MM.1S (cell line): ENCODE results near the gene AASS.

Experiments used
- DNase-seq: peaks from one replicate; pipeline ENCODE4 v3.0.0-alpha.2; 2015
- H2AFZ ChIP-seq: fragments of 300-600 bp; sonication (generic); 2 replicates; pipeline ENCODE4 v1.6.0; 2016; ENCODE audit warnings: antibody characterized with exemption, low read length
- H3F3A ChIP-seq: fragments of 300-600 bp; sonication (generic); 2 replicates; pipeline ENCODE4 v1.6.1; 2016; ENCODE audit warnings: mild to moderate bottlenecking, antibody characterized with exemption, low read length, moderate library complexity, mixed read lengths; ENCODE audit not compliant: insufficient read depth
- H3K27ac ChIP-seq: fragments of 300-600 bp; sonication (generic); 2 replicates; pipeline ENCODE4 v1.5.1; 2016; ENCODE audit warnings: mild to moderate bottlenecking, low read length
- H3K27me3 ChIP-seq: fragments of 300-600 bp; sonication (generic); replicated peaks from 2 replicates; pipeline ENCODE4 v1.6.0; 2016; ENCODE audit warnings: low read length; ENCODE audit not compliant: insufficient read depth
- H3K36me3 ChIP-seq: fragments of 300-600 bp; sonication (generic); replicated peaks from 2 replicates; pipeline ENCODE4 v1.6.1; 2016; ENCODE audit warnings: mild to moderate bottlenecking, low read length, mixed read lengths; ENCODE audit not compliant: insufficient read depth
- H3K4me1 ChIP-seq: fragments of 300-600 bp; sonication (generic); 2 replicates; pipeline ENCODE4 v1.6.1; 2016; ENCODE audit warnings: low read length, mixed read lengths
- H3K4me2 ChIP-seq: fragments of 300-600 bp; sonication (generic); 2 replicates; pipeline ENCODE4 v1.6.0; 2016; ENCODE audit warnings: low read depth, low read length
- H3K4me3 ChIP-seq: fragments of 300-600 bp; sonication (generic); 2 replicates; pipeline ENCODE4 v1.5.1; 2016; ENCODE audit warnings: low read length, mixed read lengths
- H3K79me2 ChIP-seq: fragments of 300-600 bp; sonication (generic); 2 replicates; pipeline ENCODE4 v1.6.1; 2016; ENCODE audit warnings: mixed run types, low read length, mixed read lengths
- H3K9ac ChIP-seq: fragments of 300-600 bp; sonication (generic); 2 replicates; pipeline ENCODE4 v1.6.1; 2016; ENCODE audit warnings: low read length, mixed read lengths
- H3K9me2 ChIP-seq: fragments of 300-600 bp; sonication (generic); replicated peaks from 2 replicates; pipeline ENCODE4 v1.6.1; 2016; ENCODE audit warnings: mild to moderate bottlenecking, low read length, mixed read lengths; ENCODE audit not compliant: insufficient read depth
- H3K9me3 ChIP-seq: fragments of 300-600 bp; sonication (generic); replicated peaks from 2 replicates; pipeline ENCODE4 v1.6.1; 2016; ENCODE audit warnings: mild to moderate bottlenecking, low read length, mixed read lengths; ENCODE audit not compliant: insufficient read depth
- H4K20me1 ChIP-seq: fragments of 300-600 bp; sonication (generic); 2 replicates; pipeline ENCODE4 v1.6.1; 2016; ENCODE audit warnings: mild to moderate bottlenecking, low read length, moderate library complexity, mixed read lengths; ENCODE audit not compliant: insufficient read depth
- CTCF ChIP-seq: fragments of 300-600 bp; sonication (generic); IDR thresholded peaks from 2 replicates; pipeline ENCODE4 v1.5.1; 2016; ENCODE audit warnings: antibody characterized with exemption, low read length, mixed read lengths
- EZH2 ChIP-seq: fragments of 300-600 bp; sonication (generic); optimal IDR thresholded peaks from 2 replicates; pipeline ENCODE3; 2017; ENCODE audit warnings: low read depth, mild to moderate bottlenecking, antibody characterized with exemption, low read length, mixed read lengths
- EZH2phosphoT487 ChIP-seq: fragments of 300-600 bp; sonication (generic); IDR thresholded peaks from 2 replicates; pipeline ENCODE4 v1.6.1; 2018; ENCODE audit warnings: antibody characterized with exemption, low read length

The AASS gene

GRCh38 chr7:122103064-122103463, 41.0 kb downstream of the AASS start:
- Histone ChIP-seq H3K4me3 (no peak overlapping the region), H3K4me1 (peaks cover 3% of the 10 kb centered on the region; the same call in 1 of the 2 replicates), H3K9me3 (no peaks in the 10 kb centered on the region), H3K27ac (no peak overlapping the region), H3F3A (no peaks in the 10 kb centered on the region), H2AFZ (no peak overlapping the region), H3K79me2 (no peaks in the 10 kb centered on the region), H3K9ac (no peak overlapping the region), H4K20me1 (no peaks in the 10 kb centered on the region), H3K27me3 (no peaks in the 10 kb centered on the region), H3K36me3 (no peaks in the 10 kb centered on the region), H3K4me2 (no peak overlapping the region), H3K9me2 (no peaks in the 10 kb centered on the region)
- TF ChIP-seq EZH2 = no peak
- no peak for TF ChIP-seq CTCF
- no peak for TF ChIP-seq EZH2phosphoT487
- no peak for DNase-seq

- H3K4me1 ChIP-seq = peaks cover 6% of the 10 kb centered on the region; the same call in 1 of the 2 replicates
- H3K9me3 ChIP-seq = no peaks in the 10 kb centered on the region
- no peak for DNase-seq
- H2AFZ ChIP-seq = no peak overlapping the region
- TF ChIP-seq EZH2phosphoT487 (no peak), EZH2 (no peak), CTCF (no peak)
- no peaks in the 10 kb centered on the region for H3F3A ChIP-seq
- no peaks in the 10 kb centered on the region for H3K36me3 ChIP-seq
- H3K9me2 ChIP-seq = no peaks in the 10 kb centered on the region
- no peak overlapping the region for H3K9ac ChIP-seq
- no peak overlapping the region for H3K27ac ChIP-seq
- H3K4me2 ChIP-seq = no peak overlapping the region
- H3K4me3 ChIP-seq = no peak overlapping the region
- no peaks in the 10 kb centered on the region for H4K20me1 ChIP-seq
- H3K79me2 ChIP-seq = no peaks in the 10 kb centered on the region
- H3K27me3 ChIP-seq = no peaks in the 10 kb centered on the region
These were observed 44.0 kb downstream of the AASS start for GRCh38 chr7:122100021-122100420.

- Histone ChIP-seq H3F3A (no peaks in the 10 kb centered on the region), H3K9ac (no peak overlapping the region), H3K27ac (no peak overlapping the region), H3K4me1 (peaks cover 9% of the 10 kb centered on the region; the same call in 1 of the 2 replicates), H3K79me2 (no peaks in the 10 kb centered on the region), H4K20me1 (no peaks in the 10 kb centered on the region), H3K27me3 (no peaks in the 10 kb centered on the region), H3K9me2 (no peaks in the 10 kb centered on the region), H2AFZ (no peak overlapping the region), H3K36me3 (no peaks in the 10 kb centered on the region), H3K4me3 (no peak overlapping the region), H3K9me3 (no peaks in the 10 kb centered on the region), H3K4me2 (no peak overlapping the region)
- no peak for DNase-seq
- TF ChIP-seq EZH2phosphoT487 (no peak), CTCF (no peak), EZH2 (no peak)
These were observed 48.4 kb downstream of the AASS start for GRCh38 chr7:122095642-122096041.
